RCC 7860 (cell line): ENCODE results near the gene TSEN2.
"Not testable (repeated sequence)": the region's sequence is repeated elsewhere in the genome, so short reads cannot be mapped to it uniquely, and the experiment has no call there.

Experiments
- DNase-seq: peaks from one replicate; pipeline ENCODE4 v3.0.0-alpha.2; 2015; ENCODE audit warnings: low spot score
- FAIRE-seq: peaks from 2 replicates; lab custom pipeline; 2012; peaks lifted over from hg19 to GRCh38; lab: Jason Lieb, UNC

Gene TSEN2

DNA sequence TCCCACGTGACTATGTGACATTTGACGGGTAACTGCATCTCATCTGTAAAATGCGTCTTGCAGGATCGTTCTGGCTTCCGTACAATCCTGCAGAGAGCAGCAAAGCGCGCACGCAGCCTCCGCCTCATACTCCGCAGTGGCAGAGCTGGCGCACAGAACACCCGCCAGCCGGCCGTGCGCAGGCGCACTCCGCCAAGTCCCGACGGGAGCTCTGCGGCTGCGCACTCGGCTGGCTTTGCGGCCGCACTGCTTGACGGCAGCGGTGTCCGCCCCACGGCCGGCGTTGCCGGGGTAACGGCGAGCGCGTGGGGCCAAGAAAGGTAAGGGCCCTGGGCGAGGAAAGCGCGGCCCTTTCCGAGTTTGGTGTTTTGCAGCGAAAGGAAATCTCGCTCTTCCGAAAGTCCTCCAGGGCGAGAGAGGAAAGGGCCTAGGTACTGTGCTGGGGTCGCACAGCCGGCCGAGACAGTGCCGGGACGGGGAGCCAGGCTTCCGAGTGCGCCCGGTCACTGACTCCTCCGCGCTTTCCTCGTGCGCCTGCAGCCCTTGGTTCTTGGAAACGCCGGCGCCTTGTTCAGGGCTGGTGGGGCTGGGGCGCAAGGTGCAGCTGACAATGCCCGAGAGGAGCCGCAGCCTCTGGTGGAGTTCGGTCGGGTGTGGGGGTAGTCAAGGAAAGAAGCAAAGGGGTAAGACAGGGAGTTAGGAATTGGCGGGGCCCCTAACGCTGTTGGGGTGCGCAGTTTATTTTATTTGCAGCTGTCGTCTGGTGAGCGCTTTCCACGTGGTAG is at the start of gene TSEN2:
Gene TSEN2 (plus strand): TSS at position 283 of the 785 bp plus-strand sequence. CDS start 5,321 bp downstream, outside the sequence.
- DNase-seq (peak; percentile 84), FAIRE-seq (no peak)

DNA sequence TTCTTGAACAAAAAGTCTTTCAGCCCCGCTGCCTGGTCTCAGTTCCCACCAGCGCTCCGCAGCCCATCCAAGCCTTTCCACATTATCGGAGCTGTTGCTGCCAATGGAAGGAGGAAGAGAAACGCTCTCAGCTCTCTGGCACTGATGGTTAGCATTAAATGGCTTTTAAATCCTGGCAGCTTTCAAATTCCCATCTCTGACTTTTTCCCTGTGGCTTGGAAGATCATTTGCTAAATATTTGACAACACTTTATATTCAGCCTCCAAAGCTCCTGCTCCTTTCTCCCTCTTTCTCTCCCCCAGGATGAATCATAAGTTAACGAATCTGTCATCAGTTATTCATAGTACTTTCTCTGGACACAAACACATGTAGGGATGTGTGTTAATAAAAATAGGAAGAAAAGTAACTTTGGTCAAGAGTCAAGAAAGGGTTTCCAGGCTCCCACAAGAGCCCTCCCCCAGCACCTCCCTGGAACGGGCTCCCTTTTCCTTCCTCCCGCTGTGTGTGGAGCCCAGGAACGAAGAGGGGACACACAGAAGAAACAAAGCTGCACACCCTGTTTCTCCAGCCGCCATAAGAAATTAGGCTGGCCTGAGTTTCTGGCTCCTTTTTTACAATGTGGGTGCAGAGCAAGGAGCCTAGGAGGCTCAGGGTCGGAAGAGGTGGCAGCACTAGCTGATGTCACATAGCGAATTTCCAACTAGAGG is 47.6 kb upstream of the TSEN2 start:
- DNase-seq: peak; percentile 45
- peak; percentile 53 for FAIRE-seq

DNA sequence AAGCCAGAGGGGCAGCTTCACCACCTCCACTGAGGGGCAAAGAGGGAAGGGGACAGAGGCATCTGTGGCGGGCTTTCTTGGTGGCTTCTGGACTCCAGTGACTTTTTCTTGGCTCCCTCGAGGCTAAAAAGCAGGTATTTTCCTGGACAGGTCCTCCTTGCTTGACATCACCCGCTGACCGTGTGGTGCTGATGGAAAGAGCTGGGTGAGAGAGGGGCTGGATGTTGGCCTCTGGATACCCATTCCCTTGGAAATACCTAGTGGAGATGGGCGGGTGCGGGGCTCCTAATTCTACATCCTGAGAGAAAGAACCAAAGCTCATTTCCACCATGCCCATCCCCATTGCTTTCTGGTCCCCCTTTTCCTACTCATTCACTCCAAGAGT is 47.1 kb upstream of the TSEN2 start:
- DNase-seq (no peak), FAIRE-seq (no peak)

DNA sequence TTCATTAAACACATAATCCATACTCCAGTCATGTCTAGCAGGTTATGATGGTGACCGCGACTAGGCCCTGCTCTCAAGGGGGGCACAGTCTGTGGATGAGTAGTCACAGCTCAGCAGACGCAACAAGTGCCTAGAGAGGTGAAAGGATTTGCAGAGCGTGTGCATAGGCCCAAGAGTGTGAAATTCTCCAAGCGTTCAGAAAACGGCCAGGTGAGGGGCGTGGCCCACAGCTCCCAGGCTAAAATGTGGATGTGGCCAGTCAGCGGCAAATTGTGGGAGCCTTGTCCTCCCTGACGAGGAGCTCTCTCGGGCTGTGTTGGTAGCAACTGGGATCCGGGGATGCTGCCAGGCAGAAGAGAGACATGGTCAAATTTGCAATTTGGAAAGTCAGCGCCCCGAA is 46.4 kb upstream of the TSEN2 start:
- DNase-seq: no peak

DNA sequence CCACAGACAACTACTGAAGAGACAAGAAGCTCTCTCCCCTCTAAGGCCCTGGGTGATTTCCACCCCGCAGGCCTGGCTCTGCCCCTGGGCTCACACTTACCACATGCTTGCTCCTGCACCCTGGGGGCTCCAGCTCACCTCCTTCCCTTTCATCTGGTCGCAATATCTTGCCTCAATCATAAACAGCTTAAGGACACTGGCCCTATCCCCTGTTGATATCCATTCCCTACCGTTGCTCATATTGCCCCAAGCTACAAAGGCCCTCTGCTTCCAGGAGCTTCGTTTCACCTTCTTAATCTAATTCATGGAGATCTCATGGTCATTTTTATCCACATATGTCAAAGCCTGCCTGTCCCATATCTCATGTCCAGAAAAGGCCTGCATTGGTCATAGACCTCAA is 46.0 kb upstream of the TSEN2 start:
- no peak for DNase-seq
- no peak for FAIRE-seq

More for the DNA sequence above, 46.4 kb upstream of the TSEN2 start:
- FAIRE-seq: no peak

DNA sequence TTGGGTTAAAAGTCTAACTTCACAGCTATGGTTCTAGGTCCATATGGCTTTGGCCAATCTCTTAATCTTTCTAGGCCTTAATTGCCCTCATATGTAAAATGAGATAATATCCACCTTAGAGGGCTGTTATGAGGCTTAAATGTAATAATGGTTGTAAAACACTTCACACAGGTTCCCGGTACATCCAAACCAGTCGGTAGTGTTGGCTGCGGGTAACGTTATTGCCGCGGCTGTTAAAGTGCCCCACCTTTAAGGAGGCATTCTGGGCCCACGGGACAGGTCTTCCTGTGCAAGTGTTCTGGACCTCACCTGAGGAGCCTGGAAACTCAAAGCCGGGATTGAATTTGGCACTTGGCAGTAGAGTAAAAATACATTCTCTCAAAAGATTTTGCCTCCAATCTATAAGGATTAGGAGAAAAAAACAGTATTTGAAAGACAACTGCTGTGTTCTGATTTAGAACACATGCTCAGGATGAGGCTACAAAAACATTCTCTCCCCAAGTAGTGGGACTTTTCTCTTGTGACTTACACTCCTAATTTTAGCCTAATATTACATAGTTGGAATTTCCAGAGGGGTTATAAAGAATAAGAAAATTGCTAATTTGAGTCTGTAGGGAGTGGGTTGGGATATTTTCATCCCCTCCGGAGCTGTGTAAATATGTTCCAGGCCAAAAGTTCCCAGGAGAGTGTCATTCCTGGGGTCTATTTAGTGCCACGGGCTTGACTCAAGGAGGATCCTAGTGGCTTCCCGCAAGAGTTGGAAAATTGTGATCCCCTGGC is 44.9 kb upstream of the TSEN2 start:
- no peak for FAIRE-seq
- DNase-seq: no peak

DNA sequence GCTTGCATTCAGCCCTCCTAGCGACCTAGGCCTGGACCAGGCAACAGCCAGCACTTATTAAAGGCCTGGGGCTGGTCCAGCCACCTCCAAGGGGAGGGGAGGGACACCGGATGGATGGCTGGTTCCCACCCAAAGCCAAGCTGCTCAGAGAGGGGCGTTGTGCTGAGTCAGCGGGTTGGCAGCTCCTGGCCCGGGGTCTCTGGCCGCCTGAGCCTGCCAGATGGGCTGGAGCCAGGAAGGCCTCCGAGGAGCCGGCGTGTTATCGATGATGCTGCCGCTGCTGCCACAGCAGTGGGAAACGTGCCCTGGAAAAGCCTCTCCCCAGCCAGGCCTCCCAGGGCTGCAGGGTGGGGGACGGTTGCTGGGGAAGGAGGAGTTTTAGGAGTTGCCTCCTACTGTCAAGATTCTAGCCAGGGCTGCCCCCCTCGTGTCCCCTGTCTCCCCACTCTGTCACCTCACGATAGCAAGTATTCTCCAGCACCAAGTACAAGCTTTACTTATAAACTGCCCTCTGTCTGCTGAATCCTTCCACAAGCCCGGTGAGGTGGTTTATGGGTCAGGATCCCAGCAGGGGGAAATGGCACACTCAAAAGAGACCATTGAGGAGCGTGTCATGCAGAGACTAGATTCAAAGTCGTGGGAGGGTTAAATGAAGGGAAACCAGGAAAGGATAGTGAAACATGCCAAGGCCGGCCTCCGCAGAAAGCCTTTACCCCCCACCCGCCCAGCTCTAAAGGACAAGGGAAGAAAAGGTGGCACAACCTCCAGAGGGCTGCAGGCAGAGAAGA is 43.2 kb upstream of the TSEN2 start:
- FAIRE-seq: no peak
- DNase-seq: no peak

DNA sequence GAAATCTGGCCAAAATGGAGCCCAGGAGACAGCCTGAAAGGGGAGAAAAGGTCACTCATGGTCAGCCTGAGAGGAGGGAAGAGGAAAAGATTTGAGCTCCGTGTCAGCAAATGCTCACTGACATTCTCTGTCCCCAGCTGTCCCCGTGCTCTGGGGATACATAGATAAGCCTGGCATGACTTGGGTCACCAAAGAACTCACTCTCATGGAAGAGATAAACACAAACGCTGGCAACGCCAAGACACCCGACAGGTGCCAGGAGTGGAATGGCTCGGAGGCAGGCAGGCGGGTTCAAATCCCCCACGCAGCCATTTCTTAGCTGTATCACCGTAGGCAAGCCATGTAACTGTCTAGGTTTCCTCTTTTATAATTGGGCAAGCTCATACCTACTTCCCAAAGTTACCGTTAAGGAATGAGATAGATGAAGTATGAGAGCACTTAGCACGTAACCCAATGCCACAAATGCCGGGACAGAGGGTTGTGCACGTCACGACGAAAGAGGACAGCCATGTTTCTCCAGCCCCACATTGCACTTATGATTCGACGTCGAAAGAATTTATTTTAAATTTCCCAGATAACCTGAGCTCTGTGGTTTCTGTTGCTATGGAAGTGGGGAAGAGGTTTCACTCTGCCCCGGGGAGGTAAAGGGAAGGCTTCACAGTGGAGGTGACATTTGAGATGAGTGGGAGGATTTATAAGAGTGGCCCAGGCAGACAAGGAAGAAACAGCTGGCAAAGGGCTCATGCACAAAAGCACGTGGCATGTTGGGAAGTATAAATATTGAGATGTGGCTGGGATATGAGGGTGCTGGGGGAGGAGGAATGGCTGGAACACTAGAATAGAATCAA is 41.4 kb upstream of the TSEN2 start:
- no peak for DNase-seq
- no peak for FAIRE-seq

DNA sequence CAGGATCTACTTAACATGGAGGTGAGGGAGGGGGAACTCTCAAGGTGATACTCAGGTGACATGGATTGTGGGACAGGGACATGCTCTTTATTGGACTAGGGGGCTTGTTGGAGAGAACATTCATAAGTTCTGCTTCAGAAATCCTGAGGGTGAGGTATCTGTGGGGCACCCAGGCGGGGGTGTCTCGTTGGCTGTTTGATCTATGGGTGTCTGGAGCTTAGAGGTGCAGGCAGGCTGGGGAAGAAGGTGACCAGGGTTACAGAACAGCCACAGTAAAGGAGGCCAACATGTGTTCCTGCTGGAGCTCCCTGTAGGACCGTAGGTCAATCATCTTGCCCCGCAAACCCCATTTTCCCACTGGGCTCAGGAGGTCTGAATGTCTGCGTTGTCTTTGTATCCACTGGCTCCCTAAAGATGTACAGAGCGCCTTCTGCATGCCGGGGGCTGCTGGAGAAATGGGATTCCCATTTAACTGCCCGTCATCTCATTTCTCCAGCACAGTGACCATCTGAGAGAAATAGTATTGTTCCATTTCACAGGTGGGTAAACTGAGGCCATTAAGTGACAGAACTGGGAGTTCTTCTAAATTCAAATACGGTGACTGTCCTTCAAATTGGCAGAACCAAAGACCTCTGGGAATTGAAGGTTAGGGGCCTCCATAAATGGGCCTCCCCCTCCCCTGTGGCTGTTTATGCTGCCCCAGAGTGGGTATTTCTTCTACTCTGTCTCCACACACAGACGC is 40.3 kb upstream of the TSEN2 start:
- FAIRE-seq (no peak), DNase-seq (no peak)

DNA sequence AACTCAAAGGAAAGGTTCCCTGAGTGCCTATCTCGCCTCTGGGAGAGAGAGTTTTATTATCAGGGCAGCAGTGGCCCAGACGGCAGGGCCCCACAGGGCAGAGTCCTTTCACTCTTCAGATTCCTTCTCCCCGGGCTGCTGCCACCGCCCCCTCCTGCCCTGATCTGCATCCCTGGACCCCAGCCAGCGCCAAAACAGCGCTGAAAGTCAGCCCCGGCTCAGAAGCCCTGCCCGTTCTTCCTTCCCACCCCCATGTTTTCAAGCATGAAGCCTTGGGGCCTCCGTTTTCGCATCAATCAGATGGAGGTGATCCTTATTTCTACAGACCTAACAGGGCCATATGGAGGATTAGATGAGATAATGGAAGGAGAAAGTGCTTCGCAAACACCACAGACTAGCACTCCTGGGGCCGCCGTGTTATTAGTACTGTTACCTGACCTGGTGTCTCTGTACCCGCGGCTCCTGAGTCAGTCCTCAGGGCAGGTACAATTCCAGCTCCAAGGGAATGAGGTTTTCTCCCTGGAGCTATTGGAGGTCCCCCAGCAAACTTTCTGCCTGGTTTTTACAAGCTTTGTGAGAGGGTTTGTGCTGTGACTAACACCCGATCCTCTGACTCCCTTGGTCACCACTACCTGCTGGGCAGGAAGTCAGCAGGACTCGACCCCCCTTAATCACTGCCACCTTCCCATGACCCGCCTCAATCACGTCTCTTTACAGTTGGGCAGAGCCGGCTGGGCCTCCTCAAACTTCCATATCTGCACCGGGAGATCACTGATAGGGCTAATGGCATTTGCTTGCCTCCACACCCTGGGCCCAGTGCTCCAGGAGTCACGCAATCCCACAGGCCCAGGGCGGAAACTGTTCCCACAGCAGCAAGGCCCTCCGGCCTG is 39.5 kb upstream of the TSEN2 start:
- peak; percentile 70 for DNase-seq
- FAIRE-seq: peak; percentile 31

DNA sequence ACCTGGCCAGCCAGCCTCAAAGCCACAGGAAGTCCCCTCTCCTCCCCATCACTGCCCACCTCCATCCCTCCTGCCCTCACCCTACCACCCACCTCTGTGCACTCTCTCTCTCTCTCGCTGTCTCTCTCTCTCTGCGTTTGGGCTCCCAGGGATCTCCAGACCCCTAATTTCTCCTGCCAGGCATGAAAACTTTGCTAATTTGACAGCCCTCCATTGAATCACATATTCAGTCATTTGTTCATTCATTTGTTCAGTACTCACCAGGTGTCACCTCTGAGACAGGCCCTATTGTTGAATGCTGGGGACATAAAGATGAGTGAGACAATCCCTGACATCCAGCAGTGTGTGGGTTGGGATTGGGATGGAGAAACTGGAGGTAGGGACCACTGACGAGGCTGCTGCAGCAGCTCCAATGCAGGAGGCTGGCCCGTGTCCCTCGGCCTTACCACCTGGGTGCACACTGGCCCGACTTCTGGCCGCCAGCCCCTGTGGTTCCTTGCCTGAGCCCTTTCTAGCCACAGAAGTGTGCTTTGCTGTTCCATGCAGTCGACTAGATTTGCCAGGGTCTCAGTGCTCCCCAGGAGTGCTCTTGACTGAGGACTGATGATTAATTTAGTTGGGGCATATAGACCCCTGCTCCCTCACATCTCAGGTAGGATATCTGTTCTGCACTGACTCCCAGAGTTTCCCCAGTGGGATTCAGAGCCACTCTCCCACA is 38.6 kb upstream of the TSEN2 start:
- FAIRE-seq (no peak), DNase-seq (no peak)

DNA sequence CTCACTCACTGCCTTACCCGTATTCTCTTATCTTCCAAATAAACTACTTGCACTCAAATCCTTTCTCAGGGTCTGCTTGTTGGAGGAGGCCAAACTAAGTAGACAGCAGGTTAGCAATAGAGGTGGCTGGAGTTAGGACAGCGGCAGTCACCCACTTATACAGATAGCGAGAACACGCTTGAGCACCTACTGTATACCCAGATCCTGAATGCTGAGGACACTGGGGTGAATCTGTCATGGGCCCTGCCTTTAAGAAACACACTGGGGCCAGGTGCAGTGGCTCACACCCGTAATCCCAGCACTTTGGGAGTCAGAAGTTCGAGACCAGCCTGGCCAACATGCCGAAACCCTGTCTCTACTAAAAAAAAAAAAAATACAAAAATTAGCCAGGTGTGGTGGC is 38.0 kb upstream of the TSEN2 start:
- FAIRE-seq (no peak), DNase-seq (no peak)

DNA sequence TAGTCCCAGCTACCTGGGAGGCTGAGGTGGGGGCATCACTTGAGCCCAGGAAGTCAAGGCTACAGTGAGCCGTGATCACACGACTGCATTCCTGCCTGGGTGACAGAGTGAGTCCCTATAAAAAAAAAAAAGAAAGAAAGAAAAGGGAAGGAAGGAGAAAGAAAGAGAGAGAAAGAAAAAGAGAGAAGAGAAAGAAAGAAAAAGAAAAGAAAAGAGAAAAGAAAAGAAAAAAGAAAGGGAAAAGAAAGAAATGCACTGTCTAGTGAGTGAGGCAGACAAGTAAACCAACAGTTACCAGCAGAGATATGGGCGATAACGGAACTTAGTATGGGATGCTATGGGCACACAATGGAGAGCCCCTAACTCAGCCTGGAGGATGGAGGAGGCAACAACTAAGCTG is 37.2 kb upstream of the TSEN2 start:
- DNase-seq (no peak), FAIRE-seq (no peak)

DNA sequence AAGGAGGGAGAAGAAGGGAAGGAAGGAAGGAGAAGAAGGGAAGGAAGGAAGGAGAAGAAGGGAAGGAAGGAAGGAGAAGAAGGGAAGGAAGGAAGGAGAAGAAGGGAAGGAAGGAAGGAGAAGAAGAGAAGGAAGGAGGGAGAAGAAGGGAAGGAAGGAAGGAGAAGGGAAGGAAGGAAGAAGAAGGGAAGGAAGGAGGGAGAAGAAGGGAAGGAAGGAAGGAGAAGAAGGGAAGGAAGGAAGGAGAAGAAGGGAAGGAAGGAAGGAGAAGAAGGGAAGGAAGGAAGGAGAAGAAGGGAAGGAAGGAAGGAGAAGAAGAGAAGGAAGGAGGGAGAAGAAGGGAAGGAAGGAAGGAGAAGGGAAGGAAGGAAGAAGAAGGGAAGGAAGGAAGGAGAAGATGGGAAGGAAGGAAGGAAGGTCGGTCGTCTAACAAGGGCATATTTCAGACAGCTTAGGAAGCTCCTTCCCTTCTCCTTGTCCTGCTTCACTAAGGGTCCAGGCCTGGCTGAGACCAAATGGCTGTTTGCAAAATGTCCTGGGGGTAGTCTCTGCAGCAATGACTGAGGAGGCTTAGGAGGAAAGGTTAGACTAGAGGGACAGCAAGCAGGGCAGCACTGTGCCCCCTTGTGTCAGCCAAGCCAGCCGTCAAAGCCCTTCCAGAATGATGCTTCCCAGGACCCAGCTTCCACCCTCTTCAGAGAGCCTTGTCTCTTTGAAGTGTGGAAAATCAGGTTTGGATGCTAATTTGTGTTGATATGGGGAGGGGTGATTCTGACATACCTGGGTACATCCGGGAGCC is 35.7 kb upstream of the TSEN2 start:
- not testable (repeated sequence) for DNase-seq, FAIRE-seq

DNA sequence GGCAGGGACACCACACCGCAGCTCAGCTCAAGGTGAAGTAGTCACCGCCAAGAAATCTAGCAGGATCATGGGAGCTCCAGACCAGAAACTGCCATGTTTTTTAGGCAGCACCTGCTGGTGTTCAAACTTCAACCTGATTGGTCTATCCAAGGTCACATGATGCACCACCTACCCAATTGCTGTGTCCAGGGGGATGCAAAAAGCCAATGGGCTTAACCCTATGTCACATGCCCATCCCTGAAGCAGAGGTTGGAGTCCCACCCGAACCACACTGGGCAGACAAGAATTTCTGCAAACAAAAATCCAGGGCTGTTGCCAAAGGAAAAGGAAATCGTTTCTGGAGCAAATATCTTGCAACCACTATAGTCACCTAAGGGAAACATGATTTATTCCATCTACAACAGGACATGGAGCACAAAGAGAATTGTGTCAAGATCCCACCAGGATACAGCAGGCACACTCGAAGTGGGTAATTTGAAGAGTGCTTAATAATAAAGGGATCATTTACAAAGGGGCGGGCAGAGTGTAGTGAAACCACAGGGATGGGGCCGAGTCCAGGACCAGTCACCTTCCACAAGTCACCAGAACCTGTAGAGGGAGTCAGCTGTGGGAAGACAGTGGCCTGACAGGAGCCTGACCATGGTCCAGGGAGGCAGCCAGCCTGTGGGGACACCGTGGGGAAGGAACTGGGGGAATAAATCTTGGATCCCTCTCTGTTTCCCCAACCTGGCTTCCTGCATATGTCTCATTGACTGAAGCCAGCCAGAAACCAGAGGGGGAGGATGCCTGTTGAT is 34.2 kb upstream of the TSEN2 start:
- DNase-seq (no peak), FAIRE-seq (no peak)

DNA sequence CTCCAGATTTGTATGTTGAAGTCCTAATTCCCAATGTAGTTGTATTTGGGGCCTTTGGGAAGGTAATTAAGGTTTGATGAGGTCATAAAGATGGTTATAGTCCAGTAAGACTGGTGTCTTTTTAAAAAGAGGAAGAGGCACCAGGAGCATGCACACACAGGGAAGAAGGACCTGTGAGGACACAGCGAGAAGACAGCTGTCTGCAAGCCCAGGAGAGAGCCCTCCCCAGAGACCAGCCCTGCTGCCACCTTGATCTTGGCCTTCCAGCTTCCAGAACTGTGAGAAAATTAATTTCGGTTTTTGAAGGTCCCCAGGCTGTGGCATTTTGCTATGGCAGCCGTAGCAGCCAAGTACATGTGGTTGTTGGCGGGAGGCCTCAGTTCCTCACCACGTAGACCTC is 32.8 kb upstream of the TSEN2 start:
- FAIRE-seq (no peak), DNase-seq (no peak)
